HepG2 (cell line): ENCODE data around the gene MYL12B. TPM values are rescaled to one million over a fixed set of nuclear protein-coding genes. Genes with fewer than 3 reads are reported as not detected.
A peak's percentile ranks its signal among the peaks of the same experiment; 100 is the strongest.

ENCODE experiments used
- FIP1L1 ChIP-seq: fragments of 200-400 bp; formaldehyde crosslinking; IDR thresholded peaks from 2 replicates; pipeline ENCODE4 v1.6.1; 2018; ENCODE audit warnings: low read depth, mild to moderate bottlenecking, low read length, moderate library complexity, borderline replicate concordance; ENCODE audit not compliant: insufficient read depth
- FOXM1 ChIP-seq: sonication (generic); formaldehyde crosslinking; IDR thresholded peaks from 2 replicates; pipeline ENCODE4 v1.5.0; 2020; ENCODE audit warnings: missing genetic modification reagents
- IKZF5 ChIP-seq: IDR thresholded peaks from 2 replicates; pipeline ENCODE4 v1.6.1; 2018; ENCODE audit warnings: missing genetic modification reagents, mild to moderate bottlenecking, missing compliant biosample characterization
- MTA1 ChIP-seq: sonication (generic); formaldehyde crosslinking; IDR thresholded peaks from 2 replicates; pipeline ENCODE4 v1.4.0; 2020; ENCODE audit warnings: missing genetic modification reagents, mild to moderate bottlenecking, borderline replicate concordance
- MXD1 ChIP-seq: sonication (generic); formaldehyde crosslinking; IDR thresholded peaks from 2 replicates; pipeline ENCODE4 v1.4.0; 2020; ENCODE audit warnings: mild to moderate bottlenecking, missing genetic modification reagents
- NFKB2 ChIP-seq: sonication (generic); formaldehyde crosslinking; IDR thresholded peaks from 2 replicates; pipeline ENCODE4 v1.4.0; 2020; ENCODE audit warnings: missing genetic modification reagents, borderline replicate concordance
- PAXIP1 ChIP-seq: sonication (generic); formaldehyde crosslinking; conservative IDR thresholded peaks from 2 replicates; pipeline ENCODE4 v1.4.0; 2020; ENCODE audit warnings: mild to moderate bottlenecking, missing genetic modification reagents, moderate library complexity
- PBX2 ChIP-seq: IDR thresholded peaks from 2 replicates; pipeline ENCODE4 v1.6.1; 2016; ENCODE audit warnings: control low read depth
- PCBP1 ChIP-seq: fragments of 200-400 bp; formaldehyde crosslinking; IDR thresholded peaks from 2 replicates; pipeline ENCODE4 v1.6.1; 2017; ENCODE audit warnings: mild to moderate bottlenecking, low read depth, low read length, borderline replicate concordance
- PRDM10 ChIP-seq: sonication (generic); formaldehyde crosslinking; IDR thresholded peaks from 2 replicates; pipeline ENCODE4 v1.4.0; 2020; ENCODE audit warnings: low read depth, missing genetic modification reagents
- ZFYVE20 ChIP-seq: sonication (generic); formaldehyde crosslinking; IDR thresholded peaks from 2 replicates; pipeline ENCODE4 v1.8.0; 2023; ENCODE audit warnings: low read depth, mild to moderate bottlenecking, moderate library complexity, missing genetic modification reagents, borderline replicate concordance
- ZMYM2 ChIP-seq: sonication (generic); formaldehyde crosslinking; IDR thresholded peaks from 2 replicates; pipeline ENCODE4 v1.8.0; 2022; ENCODE audit warnings: mild to moderate bottlenecking, missing genetic modification reagents
- ZNF124 ChIP-seq: sonication (generic); formaldehyde crosslinking; IDR thresholded peaks from 2 replicates; pipeline ENCODE4 v1.4.0; 2020; ENCODE audit warnings: missing genetic modification reagents
- ZNF367 ChIP-seq: sonication (generic); formaldehyde crosslinking; IDR thresholded peaks from 2 replicates; pipeline ENCODE4 v1.4.0; 2020; ENCODE audit warnings: missing genetic modification reagents, borderline replicate concordance
- ZNF788 ChIP-seq: sonication (generic); formaldehyde crosslinking; IDR thresholded peaks from 2 replicates; pipeline ENCODE4 v1.5.0; 2020; ENCODE audit warnings: mild to moderate bottlenecking, missing genetic modification reagents, borderline replicate concordance
- ZNF800 ChIP-seq: sonication (generic); formaldehyde crosslinking; IDR thresholded peaks from 2 replicates; pipeline ENCODE4 v1.4.0; 2020; ENCODE audit warnings: missing genetic modification reagents
- polyA plus RNA-seq, 8 experiments: library from polyadenylated mRNA; depleted of rRNA in 3 of 8; stranded (reverse) in 7 of 8; unstranded in 1 of 8; fragments of >200 nt; fragmentation: Illumina TruSeq in 4 of 8; extraction: Trizol in 4 of 8; gene quantifications; 2 replicates each; pipeline versions ENCODE4 v1.2.1 to v1.2.3, GENCODE V29; 2011 to 2016; ENCODE audit warnings: low read depth in 4 of 8, missing spikeins in 1 of 8, mixed read lengths in 1 of 8; ENCODE audit not compliant: insufficient read depth in 1 of 8
- total RNA-seq, 5 experiments: library from RNA; depleted of rRNA; stranded (reverse); fragments of >200 nt; fragmentation: Illumina TruSeq; extraction: Trizol; gene quantifications; 2 replicates each; pipeline ENCODE4 v1.2.3, GENCODE V29; 2016; ENCODE audit warnings: low read depth in 1 of 5

MYL12B gene
- total and polyA plus RNA-seq, 2 of the 13 experiments (the other 11 are each of a cell fraction or from before 2014, with no cell fraction given) = 265 to 340 TPM

GRCh38 chr18:3217948-3218647 lies 43.8 kb upstream of the MYL12B start (continued):
- TF ChIP-seq FIP1L1 = no peak
- no peak for TF ChIP-seq ZNF367
- no peak for TF ChIP-seq ZFYVE20 (CRISPR knock-in tag)
- no peak for TF ChIP-seq PBX2 (CRISPR knock-in tag)
- no peak for TF ChIP-seq ZNF124 (CRISPR knock-in tag)
- no peak for TF ChIP-seq FOXM1 (CRISPR knock-in tag)
- TF ChIP-seq PCBP1 = no peak
- TF ChIP-seq MTA1 (CRISPR knock-in tag) = no peak
- TF ChIP-seq IKZF5 (CRISPR knock-in tag) = no peak
- TF ChIP-seq ZNF800 (CRISPR knock-in tag) = no peak
- no peak for TF ChIP-seq NFKB2 (CRISPR knock-in tag)
- peak; percentile 94 for TF ChIP-seq PAXIP1 (CRISPR knock-in tag)
- TF ChIP-seq PRDM10 (CRISPR knock-in tag) = peak; percentile 27; the same call in 1 of the 2 replicates
- TF ChIP-seq ZNF788 (CRISPR knock-in tag) = no peak
- TF ChIP-seq ZMYM2 (CRISPR knock-in tag) = no peak
- no peak for TF ChIP-seq MXD1 (CRISPR knock-in tag)
